Measurements from ENCODE around the gene ADISSP. TPM values are rescaled to one million over a fixed set of nuclear protein-coding genes. Genes with fewer than 3 reads are reported as not detected.

Gene ADISSP
- total and polyA plus RNA-seq, 2 donors (not counting 3 experiments of a cell fraction or from before 2014, with no cell fraction given) = 55.0 to 67.5 TPM

DNA sequence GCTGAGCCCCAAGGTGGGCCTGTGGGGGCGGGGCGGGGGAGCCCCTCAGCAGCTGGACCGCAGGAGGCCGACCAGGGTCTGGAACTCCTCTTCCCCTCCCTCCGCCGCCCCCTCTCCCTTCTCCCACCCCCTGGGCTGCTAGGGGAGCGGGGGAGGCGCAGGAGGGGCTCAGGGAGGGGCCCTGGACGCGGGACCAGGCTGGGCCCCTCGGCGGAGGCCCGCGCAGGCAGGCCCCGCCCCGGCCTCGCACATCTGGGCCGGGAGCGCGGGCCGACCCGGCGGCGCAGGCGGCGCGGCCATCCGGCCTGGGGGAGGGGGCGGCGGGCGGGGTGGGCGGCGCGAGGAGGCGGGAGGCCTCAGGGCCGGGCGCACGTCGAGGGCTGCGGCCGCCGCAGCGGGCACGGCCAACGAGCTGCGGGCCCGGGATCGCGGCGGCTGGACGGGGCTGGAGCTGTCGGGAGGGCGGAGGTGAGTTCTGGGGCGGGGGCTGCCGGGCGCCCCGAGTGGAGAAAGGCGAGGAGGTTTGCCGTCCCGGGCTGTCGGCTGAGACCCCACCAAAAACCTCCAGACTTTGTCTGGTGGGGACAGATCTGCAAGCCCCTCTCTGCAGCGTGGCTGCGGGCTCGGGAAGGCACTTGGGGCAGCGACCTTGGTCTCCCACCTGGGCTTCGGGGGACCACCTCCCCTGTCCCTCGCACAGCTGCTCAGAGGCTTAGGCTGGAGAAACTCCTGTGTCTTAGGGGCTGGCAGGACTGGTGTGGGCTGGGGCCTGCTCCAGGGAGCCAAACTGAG is 35.0 kb downstream of the ADISSP start, which contains the start of gene HSPA12B:
Gene HSPA12B, plus strand, starts transcription at position 359 of the 792 bp plus-strand sequence. CDS start 5,990 bp downstream, outside the sequence.
- Histone ChIP-seq H3K27ac (ENCODE audit: insufficient read depth, low read depth, low read length) (no peak within 1 kb of the TSS), H3K4me2 (ENCODE audit: insufficient read depth, low read length) (peak within 1 kb of the TSS; percentile 46), H3K27me3 (ENCODE audit: control insufficient read depth in 2 of 2, insufficient read depth in 2 of 2, low read length in 2 of 2) (peaks cover 2 to 5% of the 10 kb centered on the region in 2 experiments), H2AFZ (ENCODE audit: low read depth, low read length) (peak within 1 kb of the TSS; percentile 71), H4K20me1 (replicated peaks; ENCODE audit: control insufficient read depth, extremely low read depth, insufficient read depth, low read length) (no peaks in the 10 kb centered on the region), H3K4me1 (ENCODE audit: control insufficient read depth, extremely low read depth, insufficient read depth, low read length) (no peaks in the 10 kb centered on the region), H3K4me3 (replicated peaks in 1 of 3; ENCODE audit: insufficient read depth in 1 of 3, low read depth in 1 of 3, low read length in 3 of 3) (peak within 1 kb of the TSS; percentile 16 to 42 (median 34)), H3K9ac (replicated peaks; ENCODE audit: extremely low read depth, insufficient read depth, low read length) (no peak within 1 kb of the TSS), H3K9me3 (replicated peaks; ENCODE audit: control insufficient read depth, insufficient read depth, low read length) (no peaks in the 10 kb centered on the region), H3K9me1 (replicated peaks; ENCODE audit: control insufficient read depth, extremely low read depth, insufficient read depth, low read length) (no peaks in the 10 kb centered on the region), H3K79me2 (ENCODE audit: control insufficient read depth, insufficient read depth, low read length) (no peaks in the 10 kb centered on the region), H3K36me3 (ENCODE audit: control insufficient read depth in 2 of 2, extremely low read depth in 1 of 2, insufficient read depth in 2 of 2, low read length in 2 of 2) (no peaks in the 10 kb centered on the region)
- ChIA-PET POLR2A (no interaction called here), CTCF (interaction anchor here (1.0 to 7.2 kb wide), 5 partner anchors 12 to 46 kb away, joined by 3 to 40 read pairs (median 5); no protein-coding TSS in a partner anchor)
- DNase-seq (ENCODE audit: low read depth, low spot score) (no peak), FAIRE-seq (no peak)
- intact Hi-C loops (cut with micrococcal nuclease) (no loop called here), dilution Hi-C loops (cut with MboI; ENCODE audit: extremely low pct_ligation_motif_present, low sequenced_read_pairs) (no loop called here)
- TF ChIP-seq GATA2 (IDR thresholded peaks at IDR 0.05; ENCODE audit: insufficient read depth, insufficient read length, low read depth, low read length) (no peak), POLR2AphosphoS5 (IDR thresholded peaks at IDR 0.05; ENCODE audit: insufficient read depth, low read depth, low read length) (no peak), EZH2 (IDR thresholded peaks at IDR 0.05; ENCODE audit: borderline replicate concordance, low read depth, low read length, severe bottlenecking) (peak; percentile 60), FOS (IDR thresholded peaks at IDR 0.05; ENCODE audit: borderline replicate concordance, insufficient read depth, low read length) (no peak)
- TF ChIP-seq, protein P1, sequence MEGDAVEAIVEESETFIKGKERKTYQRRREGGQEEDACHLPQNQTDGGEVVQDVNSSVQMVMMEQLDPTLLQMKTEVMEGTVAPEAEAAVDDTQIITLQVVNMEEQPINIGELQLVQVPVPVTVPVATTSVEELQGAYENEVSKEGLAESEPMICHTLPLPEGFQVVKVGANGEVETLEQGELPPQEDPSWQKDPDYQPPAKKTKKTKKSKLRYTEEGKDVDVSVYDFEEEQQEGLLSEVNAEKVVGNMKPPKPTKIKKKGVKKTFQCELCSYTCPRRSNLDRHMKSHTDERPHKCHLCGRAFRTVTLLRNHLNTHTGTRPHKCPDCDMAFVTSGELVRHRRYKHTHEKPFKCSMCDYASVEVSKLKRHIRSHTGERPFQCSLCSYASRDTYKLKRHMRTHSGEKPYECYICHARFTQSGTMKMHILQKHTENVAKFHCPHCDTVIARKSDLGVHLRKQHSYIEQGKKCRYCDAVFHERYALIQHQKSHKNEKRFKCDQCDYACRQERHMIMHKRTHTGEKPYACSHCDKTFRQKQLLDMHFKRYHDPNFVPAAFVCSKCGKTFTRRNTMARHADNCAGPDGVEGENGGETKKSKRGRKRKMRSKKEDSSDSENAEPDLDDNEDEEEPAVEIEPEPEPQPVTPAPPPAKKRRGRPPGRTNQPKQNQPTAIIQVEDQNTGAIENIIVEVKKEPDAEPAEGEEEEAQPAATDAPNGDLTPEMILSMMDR (IDR thresholded peaks at IDR 0.05; ENCODE audit: extremely low read depth in 1 of 2, insufficient read depth in 1 of 2, low read depth in 1 of 2, low read length in 2 of 2) = no peak
- BruUV-seq (replicated peaks) = no TSS peak

Measured in endothelial cell of umbilical vein (primary cell).